IPS DF 6.9 (cell line): ENCODE data around the gene CHRNB1.

ENCODE experiments used
- DNase-seq: peaks from one replicate; pipeline ENCODE4 v3.0.0-alpha.2; 2013; ENCODE audit warnings: low read depth, low spot score
- H3K27ac ChIP-seq: one replicate; pipeline ENCODE4 v1.5.1; 2013; ENCODE audit warnings: low read length, control low read depth
- H3K27me3 ChIP-seq: 2 replicates; pipeline ENCODE4 v1.6.1; 2013; ENCODE audit warnings: mild to moderate bottlenecking, low read length; ENCODE audit not compliant: control insufficient read depth, insufficient read depth
- H3K36me3 ChIP-seq: 2 replicates; pipeline ENCODE4 v1.6.1; 2013; ENCODE audit warnings: low read length; ENCODE audit not compliant: control insufficient read depth, insufficient read depth
- H3K4me1 ChIP-seq: 2 replicates; pipeline ENCODE4 v1.6.1; 2013; ENCODE audit warnings: low read length; ENCODE audit not compliant: control insufficient read depth, insufficient read depth
- H3K4me3 ChIP-seq: 2 replicates; pipeline ENCODE4 v1.5.1; 2013; ENCODE audit warnings: mild to moderate bottlenecking, low read length
- H3K9me3 ChIP-seq: 2 replicates; pipeline ENCODE4 v1.6.1; 2013; ENCODE audit warnings: low read length, inconsistent platforms; ENCODE audit not compliant: control insufficient read depth, insufficient read depth
- WGBS: extraction: QIAGEN DNeasy Blood & Tissue Kit; methylation state at CpG from one replicate; pipeline ENCODE4 v1.1.7; 2013; ENCODE audit warnings: mixed read lengths, missing lambda C conversion rate; ENCODE audit not compliant: insufficient read length, insufficient coverage; 5-methylcytosine and 5-hydroxymethylcytosine counted together

CHRNB1 gene

GRCh38 chr17:7499161-7499560 lies 54.3 kb downstream of the CHRNB1 start:
- peaks cover 62% of the 10 kb centered on the region for H3K36me3 ChIP-seq
- no peak for DNase-seq
- H3K27ac ChIP-seq, result no peak overlapping the region
- no CpG with 5 or more reads among the region's 11 CpGs for WGBS
- H3K4me1 ChIP-seq, result no peaks in the 10 kb centered on the region
- no peak overlapping the region for H3K4me3 ChIP-seq
- H3K9me3 ChIP-seq, result no peaks in the 10 kb centered on the region
- H3K27me3 ChIP-seq, result no peaks in the 10 kb centered on the region

DNA sequence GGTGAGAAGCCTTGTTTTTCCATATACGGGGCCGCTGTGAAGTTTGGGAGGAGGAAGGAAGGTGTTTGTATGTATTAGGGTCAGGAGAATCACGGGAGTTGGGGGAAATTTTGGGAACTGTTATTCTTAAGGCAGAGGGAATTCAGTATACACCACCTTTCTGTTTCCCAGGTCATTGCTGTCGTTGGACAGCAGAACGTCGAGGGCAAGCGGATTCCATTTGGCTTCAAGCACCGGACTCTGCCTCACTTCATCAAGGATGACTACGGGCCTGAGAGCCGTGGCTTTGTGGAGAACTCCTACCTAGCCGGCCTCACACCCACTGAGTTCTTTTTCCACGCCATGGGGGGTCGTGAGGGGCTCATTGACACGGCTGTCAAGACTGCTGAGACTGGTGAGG lies 56.9 kb downstream of the CHRNB1 start:
- Histone ChIP-seq H3K27ac (no peak overlapping the region), H3K4me3 (no peak overlapping the region), H3K4me1 (no peaks in the 10 kb centered on the region), H3K9me3 (no peaks in the 10 kb centered on the region), H3K27me3 (no peaks in the 10 kb centered on the region), H3K36me3 (peaks cover 63% of the 10 kb centered on the region)
- DNase-seq, result no peak
- WGBS, result 100% methylated on average over 2 of the region's 14 CpGs

DNA sequence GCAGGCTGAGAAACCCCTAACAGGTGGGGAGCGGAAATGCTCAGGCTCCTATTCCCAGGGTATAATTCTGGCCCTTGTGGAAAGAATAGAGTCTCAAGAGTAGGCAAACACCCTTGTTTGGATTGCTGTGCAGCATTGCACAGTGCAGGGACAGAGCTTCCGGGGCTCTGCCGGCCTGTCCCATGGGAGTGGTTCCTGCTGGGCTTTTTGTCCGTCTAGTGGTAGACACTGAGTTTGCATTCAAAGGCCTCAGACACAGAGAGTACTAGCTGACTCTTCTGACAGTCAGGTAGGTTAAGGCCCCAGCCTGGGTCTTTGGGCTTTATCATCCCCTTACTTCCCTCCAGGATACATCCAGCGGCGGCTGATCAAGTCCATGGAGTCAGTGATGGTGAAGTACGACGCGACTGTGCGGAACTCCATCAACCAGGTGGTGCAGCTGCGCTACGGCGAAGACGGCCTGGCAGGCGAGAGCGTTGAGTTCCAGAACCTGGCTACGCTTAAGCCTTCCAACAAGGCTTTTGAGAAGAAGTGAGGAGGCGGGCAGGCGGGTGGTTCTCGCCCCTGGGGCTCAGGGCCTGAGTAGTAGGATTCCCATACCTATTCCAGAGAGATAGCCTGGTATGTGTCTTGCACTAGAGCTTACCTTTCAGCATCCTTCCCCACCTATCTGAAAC lies 57.4 kb downstream of the CHRNB1 start:
- DNase-seq, result no peak
- no peaks in the 10 kb centered on the region for H3K4me1 ChIP-seq
- peaks cover 58% of the 10 kb centered on the region for H3K36me3 ChIP-seq
- no peak overlapping the region for H3K27ac ChIP-seq
- WGBS, result no CpG with 5 or more reads among the region's 20 CpGs
- no peaks in the 10 kb centered on the region for H3K9me3 ChIP-seq
- no peak overlapping the region for H3K4me3 ChIP-seq
- no peaks in the 10 kb centered on the region for H3K27me3 ChIP-seq

- no CpG with 5 or more reads among the region's 14 CpGs for WGBS
- H3K27ac ChIP-seq, result no peak overlapping the region
- no peaks in the 10 kb centered on the region for H3K27me3 ChIP-seq
- H3K4me3 ChIP-seq, result no peak overlapping the region
- no peak for DNase-seq
- H3K9me3 ChIP-seq, result no peaks in the 10 kb centered on the region
- no peaks in the 10 kb centered on the region for H3K4me1 ChIP-seq
- peaks cover 52% of the 10 kb centered on the region for H3K36me3 ChIP-seq
Observed at GRCh38 chr17:7502987-7503386, 58.1 kb downstream of the CHRNB1 start.

DNA sequence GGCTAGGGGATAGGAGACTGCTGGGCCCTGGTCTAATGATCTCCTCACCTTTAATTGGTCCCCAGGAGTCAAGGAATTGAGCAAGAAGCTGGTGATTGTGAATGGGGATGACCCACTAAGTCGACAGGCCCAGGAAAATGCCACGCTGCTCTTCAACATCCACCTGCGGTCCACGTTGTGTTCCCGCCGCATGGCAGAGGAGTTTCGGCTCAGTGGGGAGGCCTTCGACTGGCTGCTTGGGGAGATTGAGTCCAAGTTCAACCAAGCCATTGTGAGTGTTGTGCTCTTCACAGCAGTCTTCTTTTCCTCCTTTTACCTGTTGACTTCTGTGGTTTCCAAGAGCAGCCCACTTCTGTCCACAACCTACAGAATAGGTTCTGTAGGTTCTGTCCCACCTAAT lies 58.7 kb downstream of the CHRNB1 start:
- no peak for DNase-seq

More for the DNA sequence above, 58.7 kb downstream of the CHRNB1 start:
- Histone ChIP-seq H3K27ac (no peak overlapping the region), H3K36me3 (peaks cover 52% of the 10 kb centered on the region), H3K4me3 (no peak overlapping the region), H3K27me3 (no peaks in the 10 kb centered on the region), H3K9me3 (no peaks in the 10 kb centered on the region), H3K4me1 (no peaks in the 10 kb centered on the region)
- WGBS, result no CpG with 5 or more reads among the region's 8 CpGs
